ENCODE results near the gene MORN3.
"Not testable (repeated sequence)": the region's sequence is repeated elsewhere in the genome, so short reads cannot be mapped to it uniquely, and the experiment has no call there.

The MORN3 gene, protein sequence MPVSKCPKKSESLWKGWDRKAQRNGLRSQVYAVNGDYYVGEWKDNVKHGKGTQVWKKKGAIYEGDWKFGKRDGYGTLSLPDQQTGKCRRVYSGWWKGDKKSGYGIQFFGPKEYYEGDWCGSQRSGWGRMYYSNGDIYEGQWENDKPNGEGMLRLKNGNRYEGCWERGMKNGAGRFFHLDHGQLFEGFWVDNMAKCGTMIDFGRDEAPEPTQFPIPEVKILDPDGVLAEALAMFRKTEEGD

DNA sequence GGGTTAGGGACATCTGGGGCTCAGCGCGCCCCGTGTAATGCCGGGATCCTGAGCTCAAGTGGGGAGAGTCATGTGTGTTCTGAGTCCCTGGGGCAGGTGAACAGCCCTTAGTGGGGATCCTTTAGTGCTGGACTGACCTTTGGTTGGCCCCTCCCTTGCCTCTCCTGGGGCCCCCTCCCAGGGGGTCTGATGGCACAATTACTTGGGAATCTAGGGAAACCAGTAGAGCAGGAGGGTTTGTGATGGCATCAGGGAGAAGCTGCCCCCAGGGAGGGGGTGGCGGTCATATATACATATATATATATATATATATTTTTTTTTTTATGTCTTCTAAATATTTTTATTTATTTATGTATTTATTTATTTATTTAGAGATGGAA lies at the start of gene MORN3:
Gene MORN3, minus strand, starts transcription at position 134 of the 380 bp plus-strand sequence. CDS start 171 bp downstream, outside the sequence.
- H3K4me3 ChIP-seq (ENCODE audit: low read length in 2 of 2) = no peak within 1 kb of the TSS
- no peak within 1 kb of the TSS for H3K27ac ChIP-seq (ENCODE audit: low read depth in 2 of 2, low read length in 2 of 2)
- no peak within 1 kb of the TSS for H3K9ac ChIP-seq (ENCODE audit: low read depth in 1 of 2, low read length in 2 of 2)
- H3K4me1 ChIP-seq (ENCODE audit: control insufficient read depth in 2 of 2, insufficient read depth in 2 of 2, low read length in 2 of 2) = peaks cover 4 to 6% of the 10 kb centered on the region in 2 donors
- no peaks in the 10 kb centered on the region for H3K9me3 ChIP-seq (ENCODE audit: control insufficient read depth in 2 of 2, low read length in 2 of 2)
- H3K36me3 ChIP-seq (ENCODE audit: control insufficient read depth in 2 of 2, insufficient read depth in 2 of 2, low read length in 2 of 2) = no peaks in the 10 kb centered on the region
- no peaks in the 10 kb centered on the region for H3K27me3 ChIP-seq (ENCODE audit: control insufficient read depth in 2 of 2, insufficient read depth in 2 of 2, low read length in 2 of 2)

DNA sequence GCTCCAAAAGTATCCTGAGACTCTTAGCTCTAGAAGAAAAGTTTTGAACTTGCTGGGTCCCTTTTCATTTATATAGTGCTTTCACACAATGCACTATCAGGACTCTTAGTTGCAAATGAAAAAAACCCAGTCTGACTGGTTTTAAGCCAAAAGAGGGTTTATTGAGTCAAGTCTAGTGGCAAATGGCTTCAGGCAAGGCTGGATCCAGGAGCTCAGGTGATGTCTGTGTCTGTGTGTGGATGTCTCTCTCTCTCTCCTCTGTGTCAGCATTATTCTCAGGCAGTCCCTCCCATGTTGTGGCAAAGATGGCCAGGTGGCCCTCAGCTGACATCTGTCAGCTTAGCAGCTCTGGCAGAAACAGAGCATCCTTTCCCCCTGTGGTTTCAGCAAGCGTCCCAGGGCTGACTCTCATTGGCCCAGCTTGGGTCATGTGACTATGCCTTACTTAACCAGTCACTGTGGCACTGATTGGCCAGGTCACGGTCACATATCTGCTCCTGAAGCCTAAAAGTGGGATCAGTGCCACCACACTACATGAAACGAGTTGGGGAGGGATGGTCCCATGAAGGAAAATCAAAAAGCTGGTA lies 49.3 kb upstream of the MORN3 start:
- Histone ChIP-seq H3K4me3 (ENCODE audit: low read length in 2 of 2) (no peak overlapping the region), H3K36me3 (ENCODE audit: control insufficient read depth in 2 of 2, insufficient read depth in 2 of 2, low read length in 2 of 2) (no peaks in the 10 kb centered on the region), H3K27ac (ENCODE audit: low read depth in 2 of 2, low read length in 2 of 2) (no peak overlapping the region), H3K9me3 (ENCODE audit: control insufficient read depth in 2 of 2, low read length in 2 of 2) (no peaks in the 10 kb centered on the region), H3K27me3 (ENCODE audit: control insufficient read depth in 2 of 2, insufficient read depth in 2 of 2, low read length in 2 of 2) (no peaks in the 10 kb centered on the region), H3K4me1 (ENCODE audit: control insufficient read depth in 2 of 2, insufficient read depth in 2 of 2, low read length in 2 of 2) (no peaks in the 10 kb centered on the region), H3K9ac (ENCODE audit: low read depth in 1 of 2, low read length in 2 of 2) (no peak overlapping the region)

DNA sequence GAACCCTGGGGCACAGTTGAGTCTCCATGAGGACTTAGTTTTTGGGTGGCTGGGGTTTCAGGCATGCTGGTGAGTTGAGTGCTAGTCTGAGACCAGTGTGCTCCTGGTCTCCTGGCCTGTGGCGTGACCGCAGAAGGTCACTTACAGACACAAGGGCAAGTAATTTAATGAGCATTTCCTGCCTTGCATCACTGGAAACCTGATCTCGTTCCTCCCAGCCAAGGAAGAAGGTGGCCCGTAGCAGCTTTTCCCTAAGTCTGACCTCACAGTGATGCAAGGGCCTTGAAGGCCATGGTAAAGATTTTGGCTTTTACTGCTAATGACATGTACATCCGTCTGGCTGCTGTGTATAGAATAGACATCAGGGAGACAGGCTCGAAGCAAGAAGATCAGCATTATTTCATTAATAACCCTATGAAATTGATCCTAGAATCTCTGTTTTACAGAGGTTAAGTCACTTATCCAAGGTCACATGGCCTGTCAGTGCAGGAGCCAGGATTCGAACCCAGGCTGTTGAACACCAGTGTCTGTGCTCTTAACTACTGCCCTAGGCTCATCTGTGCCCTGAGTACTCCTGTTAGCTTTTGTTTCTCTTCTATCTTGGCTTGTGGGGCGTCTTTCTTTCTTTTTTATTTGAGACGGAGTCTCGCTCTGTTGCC lies 47.7 kb upstream of the MORN3 start:
- H3K27me3 ChIP-seq (ENCODE audit: control insufficient read depth in 2 of 2, insufficient read depth in 2 of 2, low read length in 2 of 2) = no peaks in the 10 kb centered on the region
- H3K36me3 ChIP-seq (ENCODE audit: control insufficient read depth in 2 of 2, insufficient read depth in 2 of 2, low read length in 2 of 2) = no peaks in the 10 kb centered on the region
- H3K27ac ChIP-seq (ENCODE audit: low read depth in 2 of 2, low read length in 2 of 2) = no peak overlapping the region
- H3K4me1 ChIP-seq (ENCODE audit: control insufficient read depth in 2 of 2, insufficient read depth in 2 of 2, low read length in 2 of 2) = peaks cover 3 to 8% of the 10 kb centered on the region in 2 donors
- no peak overlapping the region for H3K9ac ChIP-seq (ENCODE audit: low read depth in 1 of 2, low read length in 2 of 2)
- H3K9me3 ChIP-seq (ENCODE audit: control insufficient read depth in 2 of 2, low read length in 2 of 2) = no peaks in the 10 kb centered on the region
- H3K4me3 ChIP-seq (ENCODE audit: low read length in 2 of 2) = no peak overlapping the region

DNA sequence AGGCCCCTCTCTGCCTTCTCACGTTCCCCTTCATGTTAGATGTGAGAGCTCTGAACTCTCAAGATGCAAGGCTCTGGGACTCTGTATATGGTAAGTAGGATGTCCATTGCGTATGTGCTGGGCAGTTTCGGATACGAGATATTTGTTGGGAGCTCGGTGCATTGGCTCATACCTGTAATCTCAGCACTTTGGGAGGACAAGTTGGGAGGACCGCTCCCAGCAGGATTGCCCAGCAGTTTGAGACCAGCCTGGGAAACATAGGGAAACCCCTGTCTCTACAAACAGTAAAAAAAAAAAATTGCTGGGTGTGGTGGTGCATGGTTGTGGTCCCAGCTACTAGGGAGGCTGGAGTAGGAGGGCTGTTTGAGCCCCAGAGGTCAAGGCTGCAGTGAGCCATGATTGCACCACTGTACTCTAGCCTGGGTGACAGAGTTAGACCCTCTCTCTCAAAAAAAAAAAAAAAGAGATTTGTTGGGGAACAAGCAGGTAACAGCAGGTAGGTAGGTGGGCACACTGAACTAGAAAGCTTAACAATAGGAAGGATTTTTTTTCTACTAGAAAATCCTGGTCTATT lies 46.5 kb upstream of the MORN3 start:
- no peaks in the 10 kb centered on the region for H3K27me3 ChIP-seq (ENCODE audit: control insufficient read depth in 2 of 2, insufficient read depth in 2 of 2, low read length in 2 of 2)
- no peaks in the 10 kb centered on the region for H3K36me3 ChIP-seq (ENCODE audit: control insufficient read depth in 2 of 2, insufficient read depth in 2 of 2, low read length in 2 of 2)
- H3K9me3 ChIP-seq (ENCODE audit: control insufficient read depth in 2 of 2, low read length in 2 of 2) = no peaks in the 10 kb centered on the region
- no peak overlapping the region for H3K4me3 ChIP-seq (ENCODE audit: low read length in 2 of 2)
- H3K27ac ChIP-seq (ENCODE audit: low read depth in 2 of 2, low read length in 2 of 2) = no peak overlapping the region
- peaks cover 3 to 8% of the 10 kb centered on the region in 2 donors for H3K4me1 ChIP-seq (ENCODE audit: control insufficient read depth in 2 of 2, insufficient read depth in 2 of 2, low read length in 2 of 2)
- no peak overlapping the region for H3K9ac ChIP-seq (ENCODE audit: low read depth in 1 of 2, low read length in 2 of 2)

DNA sequence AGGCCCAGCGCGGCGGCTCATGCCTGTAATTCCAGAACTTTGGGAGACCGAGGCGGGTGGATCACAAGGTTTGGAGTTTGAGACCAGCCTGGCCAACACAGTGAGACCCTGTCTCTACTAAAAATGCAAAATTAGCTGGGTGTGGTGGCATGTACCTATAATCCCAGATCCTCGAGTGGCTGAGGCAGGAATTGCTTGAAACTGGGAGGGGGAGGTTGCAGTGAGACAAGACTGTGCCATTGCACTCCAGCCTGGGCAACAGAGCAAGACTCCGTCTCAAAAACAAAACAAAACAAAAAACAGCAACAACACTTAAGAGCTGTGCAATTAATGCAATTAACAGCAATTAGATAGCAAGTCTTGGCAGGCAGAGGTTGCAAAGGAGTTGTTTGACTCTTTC lies 45.6 kb upstream of the MORN3 start:
- H3K4me1 ChIP-seq (ENCODE audit: control insufficient read depth in 2 of 2, insufficient read depth in 2 of 2, low read length in 2 of 2); H3K9ac ChIP-seq (ENCODE audit: low read depth in 1 of 2, low read length in 2 of 2); H3K4me3 ChIP-seq (ENCODE audit: low read length in 2 of 2); H3K36me3 ChIP-seq (ENCODE audit: control insufficient read depth in 2 of 2, insufficient read depth in 2 of 2, low read length in 2 of 2); H3K27me3 ChIP-seq (ENCODE audit: control insufficient read depth in 2 of 2, insufficient read depth in 2 of 2, low read length in 2 of 2); H3K27ac ChIP-seq (ENCODE audit: low read depth in 2 of 2, low read length in 2 of 2); H3K9me3 ChIP-seq (ENCODE audit: control insufficient read depth in 2 of 2, low read length in 2 of 2): not testable (repeated sequence)

DNA sequence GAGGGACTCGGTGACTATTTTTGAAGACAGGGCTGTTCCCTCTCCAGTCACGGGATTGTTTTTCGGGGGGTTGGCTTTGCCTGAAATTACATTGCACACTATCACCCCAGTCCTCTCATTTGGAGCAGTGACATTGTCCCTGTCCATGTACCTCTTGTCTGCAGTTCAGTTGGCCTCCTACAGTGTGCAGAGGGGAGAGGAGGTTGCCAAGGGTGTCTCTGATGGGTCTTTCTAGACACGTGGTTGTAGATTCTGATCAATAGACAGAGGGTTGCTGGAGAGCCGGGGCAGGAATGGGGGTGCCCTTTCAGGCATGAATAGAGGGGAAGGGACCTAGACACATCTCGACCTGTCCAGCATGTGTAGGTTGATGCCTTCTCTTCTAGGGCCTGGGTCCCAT lies 44.3 kb upstream of the MORN3 start:
- Histone ChIP-seq H3K27me3 (ENCODE audit: control insufficient read depth in 2 of 2, insufficient read depth in 2 of 2, low read length in 2 of 2) (no peaks in the 10 kb centered on the region), H3K4me1 (ENCODE audit: control insufficient read depth in 2 of 2, insufficient read depth in 2 of 2, low read length in 2 of 2) (peaks cover 3 to 8% of the 10 kb centered on the region in 2 donors), H3K27ac (ENCODE audit: low read depth in 2 of 2, low read length in 2 of 2) (no peak overlapping the region), H3K4me3 (ENCODE audit: low read length in 2 of 2) (peak overlapping the region; percentile 65 to 89), H3K9ac (ENCODE audit: low read depth in 1 of 2, low read length in 2 of 2) (no peak overlapping the region), H3K9me3 (ENCODE audit: control insufficient read depth in 2 of 2, low read length in 2 of 2) (no peaks in the 10 kb centered on the region), H3K36me3 (ENCODE audit: control insufficient read depth in 2 of 2, insufficient read depth in 2 of 2, low read length in 2 of 2) (no peaks in the 10 kb centered on the region)

DNA sequence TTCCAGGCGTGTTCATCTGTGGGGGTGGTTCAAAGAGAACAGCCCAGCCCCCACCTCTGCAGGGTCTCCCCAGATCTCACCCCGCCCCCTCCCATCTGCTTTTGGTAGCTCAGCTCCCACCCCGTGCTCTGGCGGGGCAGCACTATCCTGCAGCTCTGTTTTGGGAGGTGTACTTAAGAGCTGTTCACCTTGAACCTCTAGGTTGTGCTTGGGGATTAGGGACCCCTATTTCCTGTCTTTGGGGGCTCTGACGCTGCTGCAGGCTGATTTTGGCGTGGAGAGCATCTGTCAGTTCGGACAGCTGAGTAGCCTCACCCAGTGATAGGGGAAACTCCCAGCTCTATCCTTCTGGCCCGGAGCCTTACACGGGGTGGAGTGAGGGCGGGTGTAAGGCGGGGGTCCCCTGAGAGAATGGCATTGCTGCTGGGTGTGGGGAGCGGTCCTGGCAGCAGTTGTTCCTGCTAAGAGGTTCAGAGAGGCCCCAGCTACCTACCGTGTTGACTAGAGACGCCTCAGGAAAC lies 43.9 kb upstream of the MORN3 start:
- Histone ChIP-seq H3K36me3 (ENCODE audit: control insufficient read depth in 2 of 2, insufficient read depth in 2 of 2, low read length in 2 of 2) (no peaks in the 10 kb centered on the region), H3K27ac (ENCODE audit: low read depth in 2 of 2, low read length in 2 of 2) (no peak overlapping the region), H3K4me1 (ENCODE audit: control insufficient read depth in 2 of 2, insufficient read depth in 2 of 2, low read length in 2 of 2) (peaks cover 3 to 8% of the 10 kb centered on the region in 2 donors), H3K4me3 (ENCODE audit: low read length in 2 of 2) (peak overlapping the region; percentile 65 to 89), H3K9me3 (ENCODE audit: control insufficient read depth in 2 of 2, low read length in 2 of 2) (no peaks in the 10 kb centered on the region), H3K9ac (ENCODE audit: low read depth in 1 of 2, low read length in 2 of 2) (peak overlapping the region; percentile 52 to 76), H3K27me3 (ENCODE audit: control insufficient read depth in 2 of 2, insufficient read depth in 2 of 2, low read length in 2 of 2) (no peaks in the 10 kb centered on the region)

DNA sequence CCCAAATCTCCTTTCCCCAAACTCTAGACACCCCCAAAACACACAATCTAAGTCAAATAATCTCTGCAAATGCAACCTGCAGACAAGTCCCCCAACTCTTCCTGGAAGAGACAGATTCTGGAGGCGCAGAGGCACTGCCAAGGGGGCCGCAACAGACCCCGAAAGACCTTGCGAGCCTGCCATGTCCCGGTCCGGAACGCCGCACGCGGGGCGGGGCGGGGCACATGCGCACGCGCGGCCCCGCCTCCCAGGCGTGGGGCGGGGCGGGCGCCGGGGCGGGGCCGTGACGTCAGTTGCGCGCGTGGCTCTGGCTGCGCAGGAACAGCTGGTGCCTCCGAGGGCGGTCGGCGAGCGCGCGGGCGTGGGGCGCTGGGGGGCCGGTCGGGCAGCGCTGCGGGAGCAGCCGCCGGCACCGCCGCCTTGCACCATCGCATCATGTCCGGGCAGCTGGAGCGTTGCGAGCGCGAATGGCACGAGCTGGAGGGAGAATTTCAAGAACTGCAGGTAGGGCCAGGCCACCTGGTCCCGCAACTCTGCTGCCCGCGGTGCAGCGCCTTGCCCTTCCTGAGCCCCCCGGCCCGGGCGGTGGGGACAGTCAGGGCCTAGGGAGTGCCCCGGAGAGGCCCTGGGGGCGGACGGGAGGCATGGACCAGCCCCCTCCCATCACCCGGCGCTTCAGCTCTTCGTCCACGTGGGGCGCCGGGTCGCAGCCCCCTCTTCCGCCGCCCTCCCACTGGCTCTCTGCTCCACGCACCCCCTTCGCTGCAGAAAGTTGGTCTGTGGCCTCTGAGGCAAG lies 43.2 kb upstream of the MORN3 start, which contains the start of gene TMEM120B:
Gene TMEM120B, plus strand, starts transcription at position 292 of the 796 bp plus-strand sequence. Its CDS starts 144 bp downstream, at position 436.
- H3K4me3 ChIP-seq (ENCODE audit: low read length in 2 of 2) = peak within 1 kb of the TSS; percentile 65 to 89
- H3K4me1 ChIP-seq (ENCODE audit: control insufficient read depth in 2 of 2, insufficient read depth in 2 of 2, low read length in 2 of 2) = peaks cover 3 to 8% of the 10 kb centered on the region in 2 donors
- peak within 1 kb of the TSS; percentile 74 to 89 for H3K27ac ChIP-seq (ENCODE audit: low read depth in 2 of 2, low read length in 2 of 2)
- H3K27me3 ChIP-seq (ENCODE audit: control insufficient read depth in 2 of 2, insufficient read depth in 2 of 2, low read length in 2 of 2) = no peaks in the 10 kb centered on the region
- no peaks in the 10 kb centered on the region for H3K36me3 ChIP-seq (ENCODE audit: control insufficient read depth in 2 of 2, insufficient read depth in 2 of 2, low read length in 2 of 2)
- H3K9ac ChIP-seq (ENCODE audit: low read depth in 1 of 2, low read length in 2 of 2) = peak within 1 kb of the TSS; percentile 76 to 97
- H3K9me3 ChIP-seq (ENCODE audit: control insufficient read depth in 2 of 2, low read length in 2 of 2) = no peaks in the 10 kb centered on the region

DNA sequence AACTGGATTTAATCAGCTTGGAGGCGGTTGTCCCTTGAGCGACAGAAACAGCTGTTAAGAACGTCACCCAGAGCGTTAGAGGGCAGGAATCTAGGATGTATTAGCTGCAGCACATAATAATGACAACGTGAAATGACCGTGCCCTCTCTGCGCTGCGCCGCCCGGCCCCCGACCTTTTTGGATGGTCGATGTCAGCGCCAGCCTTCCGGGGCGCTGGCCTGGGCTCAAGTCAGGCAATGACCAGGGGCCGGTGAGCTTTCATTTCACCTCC lies 42.7 kb upstream of the MORN3 start:
- Histone ChIP-seq H3K4me3 (ENCODE audit: low read length in 2 of 2) (peak overlapping the region; percentile 65 to 89), H3K27ac (ENCODE audit: low read depth in 2 of 2, low read length in 2 of 2) (peak overlapping the region; percentile 74 to 89), H3K36me3 (ENCODE audit: control insufficient read depth in 2 of 2, insufficient read depth in 2 of 2, low read length in 2 of 2) (no peaks in the 10 kb centered on the region), H3K9me3 (ENCODE audit: control insufficient read depth in 2 of 2, low read length in 2 of 2) (no peaks in the 10 kb centered on the region), H3K9ac (ENCODE audit: low read depth in 1 of 2, low read length in 2 of 2) (peak overlapping the region; percentile 76 to 97), H3K27me3 (ENCODE audit: control insufficient read depth in 2 of 2, insufficient read depth in 2 of 2, low read length in 2 of 2) (no peaks in the 10 kb centered on the region), H3K4me1 (ENCODE audit: control insufficient read depth in 2 of 2, insufficient read depth in 2 of 2, low read length in 2 of 2) (peaks cover 3 to 8% of the 10 kb centered on the region in 2 donors)

Measured in mucosa of rectum (tissue), 2 donors.